Measurements from ENCODE around the gene PHF14. TPM values are rescaled to one million over a fixed set of nuclear protein-coding genes. Genes with fewer than 3 reads are reported as not detected.

The PHF14 gene
- total and polyA plus RNA-seq, 2 donors (not counting 1 experiment from before 2014, with no cell fraction given): 9.6 to 43.7 TPM

GRCh38 chr7:11135573-11135972 lies 161.9 kb downstream of the PHF14 start:
- no peaks in the 10 kb centered on the region for H3K79me2 ChIP-seq (ENCODE audit: control insufficient read depth, insufficient read depth, low read length)
- ChIA-PET POLR2A (no interaction called here), CTCF (no interaction called here)
- H3K9me3 ChIP-seq (ENCODE audit: control extremely low read depth in 1 of 3, control insufficient read depth in 2 of 3, insufficient read depth in 1 of 3, low read length in 2 of 3): no peaks in the 10 kb centered on the region
- no peaks in the 10 kb centered on the region for H3K27me3 Mint-ChIP-seq
- no peak overlapping the region for H3K4me3 Mint-ChIP-seq
- H3K4me1 ChIP-seq (ENCODE audit: control insufficient read depth in 2 of 2, insufficient read depth in 2 of 2, low read length in 2 of 2): no peaks in the 10 kb centered on the region
- H3K4me2 ChIP-seq (replicated peaks; ENCODE audit: low read depth, low read length, poor library complexity, severe bottlenecking): no peak overlapping the region
- H3K36me3 ChIP-seq (replicated peaks in 1 of 2; ENCODE audit: control extremely low read depth in 1 of 2, control insufficient read depth in 1 of 2, extremely low read depth in 1 of 2, insufficient read depth in 2 of 2, low read length in 1 of 2): no peaks in the 10 kb centered on the region
- H4K20me1 ChIP-seq (ENCODE audit: control insufficient read depth, insufficient read depth, low read length, poor library complexity, severe bottlenecking): no peaks in the 10 kb centered on the region
- H2AFZ ChIP-seq (ENCODE audit: insufficient read depth, low read depth, low read length, poor library complexity, severe bottlenecking): no peak overlapping the region
- no peak for DNase-seq
- intact Hi-C loops (cut with micrococcal nuclease): no loop called here
- H3K27ac ChIP-seq (ENCODE audit: low read length in 2 of 2): no peak overlapping the region
- no peaks in the 10 kb centered on the region for H3K27me3 ChIP-seq (replicated peaks in 1 of 4; ENCODE audit: control extremely low read depth in 1 of 4, control insufficient read depth in 3 of 4, insufficient read depth in 4 of 4, low read length in 3 of 4)
- no peaks in the 10 kb centered on the region for H3K9me3 Mint-ChIP-seq (ENCODE audit: insufficient read depth)
- H3K4me1 Mint-ChIP-seq: peaks cover 3% of the 10 kb centered on the region
- no peak overlapping the region for H3K4me3 ChIP-seq (ENCODE audit: control extremely low read depth in 1 of 5, extremely low read depth in 1 of 5, insufficient read depth in 1 of 5, low read depth in 2 of 5, low read length in 4 of 5)
- no peak for ATAC-seq (ENCODE audit: low read depth)
- no CpG with 5 or more reads among the region's 3 CpGs for WGBS (ENCODE audit: insufficient coverage)
- TF ChIP-seq CTCF (IDR thresholded peaks at IDR 0.05) (no peak), EZH2 (IDR thresholded peaks at IDR 0.05; ENCODE audit: borderline replicate concordance, insufficient read depth, low read depth, low read length, poor library complexity, severe bottlenecking) (no peak)
- H3K27ac Mint-ChIP-seq: no peak overlapping the region
- H3K9ac ChIP-seq (ENCODE audit: low read length): no peak overlapping the region

- no peak overlapping the region for H3K4me2 ChIP-seq (replicated peaks; ENCODE audit: low read depth, low read length, poor library complexity, severe bottlenecking)
- H3K27ac ChIP-seq (ENCODE audit: low read length in 2 of 2): no peak overlapping the region
- TF ChIP-seq EZH2 (IDR thresholded peaks at IDR 0.05; ENCODE audit: borderline replicate concordance, insufficient read depth, low read depth, low read length, poor library complexity, severe bottlenecking) (no peak), CTCF (IDR thresholded peaks at IDR 0.05) (no peak)
- Mint-ChIP-seq H3K9me3 (ENCODE audit: insufficient read depth) (no peaks in the 10 kb centered on the region), H3K4me3 (no peak overlapping the region), H3K4me1 (peaks cover 4% of the 10 kb centered on the region), H3K27ac (no peak overlapping the region), H3K27me3 (no peaks in the 10 kb centered on the region)
- no peak overlapping the region for H2AFZ ChIP-seq (ENCODE audit: insufficient read depth, low read depth, low read length, poor library complexity, severe bottlenecking)
- no peaks in the 10 kb centered on the region for H3K9me3 ChIP-seq (ENCODE audit: control extremely low read depth in 1 of 3, control insufficient read depth in 2 of 3, insufficient read depth in 1 of 3, low read length in 2 of 3)
- no CpG with 5 or more reads among the region's 3 CpGs for WGBS (ENCODE audit: insufficient coverage)
- ChIA-PET POLR2A (no interaction called here), CTCF (no interaction called here)
- H3K9ac ChIP-seq (ENCODE audit: low read length): no peak overlapping the region
- no peaks in the 10 kb centered on the region for H4K20me1 ChIP-seq (ENCODE audit: control insufficient read depth, insufficient read depth, low read length, poor library complexity, severe bottlenecking)
- DNase-seq: no peak
- intact Hi-C loops (cut with micrococcal nuclease): no loop called here
- H3K4me3 ChIP-seq (ENCODE audit: control extremely low read depth in 1 of 5, extremely low read depth in 1 of 5, insufficient read depth in 1 of 5, low read depth in 2 of 5, low read length in 4 of 5): no peak overlapping the region
- ATAC-seq (ENCODE audit: low read depth): no peak
- no peaks in the 10 kb centered on the region for H3K36me3 ChIP-seq (replicated peaks in 1 of 2; ENCODE audit: control extremely low read depth in 1 of 2, control insufficient read depth in 1 of 2, extremely low read depth in 1 of 2, insufficient read depth in 2 of 2, low read length in 1 of 2)
- H3K27me3 ChIP-seq (replicated peaks in 1 of 4; ENCODE audit: control extremely low read depth in 1 of 4, control insufficient read depth in 3 of 4, insufficient read depth in 4 of 4, low read length in 3 of 4): no peaks in the 10 kb centered on the region
- no peaks in the 10 kb centered on the region for H3K79me2 ChIP-seq (ENCODE audit: control insufficient read depth, insufficient read depth, low read length)
- no peaks in the 10 kb centered on the region for H3K4me1 ChIP-seq (ENCODE audit: control insufficient read depth in 2 of 2, insufficient read depth in 2 of 2, low read length in 2 of 2)
Observed at GRCh38 chr7:11141541-11141940, 167.9 kb downstream of the PHF14 start.
